ENCODE data around the gene AVL9.
A peak's percentile ranks its signal among the peaks of the same experiment; 100 is the strongest.
"Not testable (repeated sequence)": the region's sequence is repeated elsewhere in the genome, so short reads cannot be mapped to it uniquely, and the experiment has no call there.

The AVL9 gene

GRCh38 chr7:32495298-32496051, at the start of gene AVL9:
Gene AVL9 (plus strand): TSS chr7:32495489. CDS start chr7:32495710, 221 bp downstream.
- DNase-seq = peak; percentile 96

DNA sequence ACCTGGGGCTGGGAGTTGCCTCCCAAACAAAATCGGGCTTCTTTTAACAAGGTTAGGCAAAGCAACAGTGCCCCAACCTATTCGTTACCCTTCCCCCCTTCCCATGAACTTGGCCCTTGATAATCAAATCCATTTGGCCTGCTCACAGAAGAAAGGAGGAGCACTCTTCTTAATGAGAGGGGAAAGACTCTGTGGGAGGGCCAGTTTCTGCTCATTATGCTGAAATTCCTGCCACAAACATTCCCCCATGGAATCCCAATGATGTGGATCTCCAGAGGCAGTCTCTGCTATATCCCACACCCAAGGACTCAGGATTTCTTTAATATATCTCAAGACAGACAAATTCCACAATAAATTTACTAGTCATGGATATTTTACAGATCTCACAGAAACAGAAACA, 48.1 kb upstream of the AVL9 start:
- no peak for DNase-seq

- no peak for DNase-seq
Measured at GRCh38 chr7:32453341-32454011, 41.8 kb upstream of the AVL9 start.

GRCh38 chr7:32458025-32458424, 37.3 kb upstream of the AVL9 start:
- no peak for DNase-seq

- no peak for DNase-seq
Measured at GRCh38 chr7:32459788-32460187, 35.5 kb upstream of the AVL9 start.

- DNase-seq = no peak
Measured at GRCh38 chr7:32461484-32461883, 33.8 kb upstream of the AVL9 start.

GRCh38 chr7:32462451-32462850, 32.8 kb upstream of the AVL9 start:
- no peak for DNase-seq

GRCh38 chr7:32462977-32463376, 32.3 kb upstream of the AVL9 start:
- peak; percentile 55 for DNase-seq

DNA sequence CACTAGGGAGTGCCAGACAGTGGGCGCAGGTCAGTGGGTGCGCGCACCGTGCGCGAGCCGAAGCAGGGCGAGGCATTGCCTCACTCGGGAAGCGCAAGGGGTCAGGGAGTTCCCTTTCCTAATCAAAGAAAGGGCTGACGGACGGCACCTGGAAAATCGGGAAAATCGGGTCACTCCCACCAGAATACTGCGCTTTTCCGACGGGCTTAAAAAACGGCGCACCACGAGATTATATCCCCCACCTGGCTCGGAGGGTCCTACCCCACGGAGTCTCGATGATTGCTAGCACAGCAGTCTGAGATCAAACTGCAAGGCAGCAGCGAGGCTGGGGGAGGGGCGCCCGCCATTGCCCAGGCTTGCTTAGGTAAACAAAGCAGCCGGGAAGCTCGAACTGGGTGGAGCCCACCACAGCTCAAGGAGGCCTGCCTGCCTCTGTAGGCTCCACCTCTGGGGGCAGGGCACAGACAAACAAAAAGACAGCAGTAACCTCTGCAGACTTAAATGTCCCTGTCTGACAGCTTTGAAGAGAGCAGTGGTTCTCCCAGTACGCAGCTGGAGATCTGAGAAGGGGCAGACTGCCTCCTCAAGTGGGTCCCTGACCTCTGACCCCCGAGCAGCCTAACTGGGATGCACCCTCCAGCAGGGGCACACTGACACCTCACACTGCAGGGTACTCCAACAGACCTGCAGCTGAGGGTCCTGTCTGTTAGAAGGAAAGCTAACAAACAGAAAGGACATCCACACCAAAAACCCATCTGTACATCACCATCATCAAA, 30.5 kb upstream of the AVL9 start:
- not testable (repeated sequence) for DNase-seq

DNA sequence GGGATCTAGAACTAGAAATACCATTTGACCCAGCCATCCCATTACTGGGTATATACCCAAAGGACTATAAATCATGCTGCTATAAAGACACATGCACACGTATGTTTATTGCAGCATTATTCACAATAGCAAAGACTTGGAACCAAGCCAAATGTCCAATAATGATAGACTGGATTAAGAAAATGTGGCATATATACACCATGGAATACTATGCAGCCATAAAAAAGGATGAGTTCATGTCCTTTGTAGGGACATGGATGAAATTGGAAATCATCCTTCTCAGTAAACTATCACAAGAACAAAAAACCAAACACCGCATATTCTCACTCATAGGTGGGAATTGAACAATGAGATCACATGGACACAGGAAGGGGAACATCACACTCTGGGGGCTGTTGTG, 25.3 kb upstream of the AVL9 start:
- not testable (repeated sequence) for DNase-seq

DNA sequence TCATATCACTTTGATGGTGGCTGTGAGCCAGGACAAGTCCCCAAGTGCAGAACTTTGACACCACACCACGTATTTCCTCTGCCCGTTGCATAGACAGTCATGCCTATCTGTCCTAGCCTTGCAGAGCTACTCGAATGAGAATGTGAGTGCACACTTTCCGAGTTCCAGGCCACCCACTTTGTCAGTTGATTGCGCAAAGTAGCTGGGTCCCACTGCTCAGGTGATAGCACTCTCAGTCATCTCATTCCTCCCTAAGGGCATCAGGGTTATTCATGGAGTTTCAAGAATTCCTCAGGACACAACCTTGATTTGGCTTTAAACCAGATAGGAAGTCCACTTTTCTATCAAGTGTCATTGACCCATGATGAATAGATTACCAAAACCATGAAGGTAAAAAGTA, 24.4 kb upstream of the AVL9 start:
- no peak for DNase-seq

DNA sequence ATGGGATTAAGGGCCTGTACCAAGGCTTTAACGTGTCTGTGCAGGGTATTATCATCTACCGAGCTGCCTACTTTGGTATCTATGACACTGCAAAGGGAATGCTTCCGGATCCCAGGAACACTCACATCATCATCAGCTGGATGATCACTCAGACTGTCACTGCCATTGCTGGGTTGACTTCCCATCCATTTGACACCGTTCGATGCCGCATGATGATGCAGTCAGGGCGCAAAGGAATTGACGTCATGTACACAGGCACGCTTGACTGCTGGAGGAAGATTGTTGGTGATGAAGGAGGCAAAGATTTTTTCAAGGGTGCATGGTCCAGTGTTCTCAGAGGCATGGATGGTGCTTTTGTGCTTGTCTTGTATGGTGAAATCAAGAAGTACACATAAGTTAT, 23.3 kb upstream of the AVL9 start:
- no peak for DNase-seq

DNA sequence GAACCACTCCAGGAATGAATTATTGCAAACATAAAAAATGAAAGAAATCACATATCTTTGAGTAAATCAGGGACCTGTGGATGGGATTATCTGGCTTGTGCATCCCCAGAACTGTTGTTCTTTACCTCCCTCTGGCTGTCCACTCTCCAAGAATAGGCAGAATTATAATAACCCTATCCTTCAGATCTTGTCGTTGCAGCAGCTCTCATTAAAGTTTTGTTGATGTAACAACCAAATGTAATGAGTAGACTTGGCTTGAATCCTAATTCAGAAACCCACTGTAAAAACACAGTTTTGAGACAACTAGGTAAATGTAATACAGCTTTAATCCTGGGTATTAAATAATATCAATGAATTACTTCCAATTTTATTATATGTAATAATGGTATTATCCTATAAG, 21.3 kb upstream of the AVL9 start:
- no peak for DNase-seq

GRCh38 chr7:32476816-32477648, 18.3 kb upstream of the AVL9 start:
- DNase-seq = peak; percentile 2

GRCh38 chr7:32477649-32477980, 17.7 kb upstream of the AVL9 start:
- DNase-seq = no peak

GRCh38 chr7:32479574-32480200, 15.6 kb upstream of the AVL9 start:
- peak; percentile 75 for DNase-seq

- no peak for DNase-seq
Measured at GRCh38 chr7:32481176-32481575, 14.1 kb upstream of the AVL9 start.

DNA sequence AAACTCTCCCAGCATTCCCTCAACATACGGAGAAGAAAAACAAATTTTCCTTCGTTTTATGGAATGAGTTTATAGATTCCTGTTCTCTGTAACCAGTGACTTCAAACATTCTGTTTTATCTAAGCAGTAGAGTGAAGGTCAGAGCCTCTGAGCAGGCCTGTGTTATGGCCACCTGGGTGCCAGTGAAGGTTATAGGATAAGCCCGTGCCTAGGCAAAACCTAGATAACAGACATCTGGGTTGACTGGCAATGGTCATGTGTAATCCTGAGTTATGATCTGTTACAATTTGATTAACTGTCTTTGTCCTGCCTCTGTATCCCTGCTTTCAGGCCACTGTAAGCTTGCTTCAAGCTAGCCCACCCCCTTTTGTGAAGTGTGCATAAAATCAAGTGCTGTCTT, 13.4 kb upstream of the AVL9 start:
- no peak for DNase-seq

- DNase-seq = no peak
Measured at GRCh38 chr7:32489788-32490126, 5.5 kb upstream of the AVL9 start.

GRCh38 chr7:32490127-32490796, 5.0 kb upstream of the AVL9 start, which contains the start of gene LSM5:
Gene LSM5 (minus strand): TSS chr7:32490380. CDS start chr7:32490365, 15 bp downstream.
- DNase-seq = peak; percentile 91

GRCh38 chr7:32494946-32495297, 367 bp upstream of the AVL9 start:
- no peak for DNase-seq

Data from NCI-H2171 (cell line).